T-helper 9 cell (primary cell): Measurements from ENCODE around the gene TMOD3.
"Not testable (repeated sequence)": the region's sequence is repeated elsewhere in the genome, so short reads cannot be mapped to it uniquely, and the experiment has no call there.

Experiments
- DNase-seq: peaks from one replicate; pipeline ENCODE4 v3.0.0-alpha.2; 2020
- total RNA-seq, 2 donors: gene quantifications; one replicate each; lab custom pipeline; 2026; lab: John Stamatoyannopoulos, UW

TMOD3 gene
- total RNA-seq: 127 to 147 reads per million in 2 donors

GRCh38 chr15:51829376-51830275 is at the start of gene TMOD3:
TSS of gene TMOD3 (plus strand) at chr15:51829653. CDS start at chr15:51862885, 33,232 bp downstream.
- DNase-seq: peak; percentile 89

- DNase-seq: no peak
These were observed 48.8 kb upstream of the TMOD3 start for GRCh38 chr15:51780636-51781035.

- no peak for DNase-seq
These were observed 47.9 kb upstream of the TMOD3 start for GRCh38 chr15:51781506-51781905.

- DNase-seq: no peak
These were observed 47.0 kb upstream of the TMOD3 start for GRCh38 chr15:51782357-51782896.

DNA sequence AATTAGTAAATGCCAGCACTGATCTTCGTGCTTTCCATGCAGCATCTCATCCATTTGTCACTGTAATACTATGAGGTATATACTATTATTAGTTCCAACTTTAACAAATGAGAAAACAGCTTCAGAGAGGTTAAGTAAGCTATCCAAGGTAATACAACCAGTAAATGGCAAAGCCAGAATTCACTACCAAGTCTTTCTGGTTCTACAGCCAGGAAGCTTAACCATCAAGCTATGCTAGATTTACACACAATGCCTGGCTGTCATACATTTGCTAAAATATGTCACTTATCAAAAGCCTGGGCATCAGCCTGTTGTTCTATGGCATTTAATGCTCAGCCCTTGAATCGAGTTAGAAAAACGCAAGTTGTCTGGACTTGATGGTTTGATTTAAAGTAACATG is 45.5 kb upstream of the TMOD3 start:
- no peak for DNase-seq

GRCh38 chr15:51787130-51787529 is 42.3 kb upstream of the TMOD3 start:
- not testable (repeated sequence) for DNase-seq

- DNase-seq: not testable (repeated sequence)
These were observed 37.0 kb upstream of the TMOD3 start for GRCh38 chr15:51792474-51792873.

- DNase-seq: no peak
These were observed 35.7 kb upstream of the TMOD3 start for GRCh38 chr15:51793521-51794305.

- DNase-seq: no peak
These were observed 32.5 kb upstream of the TMOD3 start for GRCh38 chr15:51796847-51797401.

DNA sequence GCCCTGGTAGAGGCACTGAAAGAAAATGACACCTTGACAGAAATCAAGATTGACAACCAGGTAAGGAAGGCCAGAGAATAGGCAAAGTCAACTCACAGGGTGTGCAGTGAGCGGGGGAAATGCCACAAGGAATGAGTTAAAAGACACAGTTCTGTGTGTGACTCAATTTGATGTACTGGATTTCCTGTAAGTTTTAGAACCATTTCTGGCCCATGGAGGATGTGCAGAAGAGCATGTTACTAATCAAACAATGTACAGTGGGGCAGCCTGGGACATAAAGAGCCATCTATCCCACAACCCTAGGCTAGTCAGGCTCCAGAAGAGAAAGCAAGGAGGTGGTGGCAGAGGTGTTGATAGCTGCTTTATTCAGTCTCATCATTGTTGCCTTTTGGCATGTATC is 31.2 kb upstream of the TMOD3 start:
- no peak for DNase-seq

GRCh38 chr15:51799282-51800252 is 29.9 kb upstream of the TMOD3 start:
- DNase-seq: no peak

GRCh38 chr15:51801391-51801835 is 28.0 kb upstream of the TMOD3 start:
- DNase-seq: no peak

DNA sequence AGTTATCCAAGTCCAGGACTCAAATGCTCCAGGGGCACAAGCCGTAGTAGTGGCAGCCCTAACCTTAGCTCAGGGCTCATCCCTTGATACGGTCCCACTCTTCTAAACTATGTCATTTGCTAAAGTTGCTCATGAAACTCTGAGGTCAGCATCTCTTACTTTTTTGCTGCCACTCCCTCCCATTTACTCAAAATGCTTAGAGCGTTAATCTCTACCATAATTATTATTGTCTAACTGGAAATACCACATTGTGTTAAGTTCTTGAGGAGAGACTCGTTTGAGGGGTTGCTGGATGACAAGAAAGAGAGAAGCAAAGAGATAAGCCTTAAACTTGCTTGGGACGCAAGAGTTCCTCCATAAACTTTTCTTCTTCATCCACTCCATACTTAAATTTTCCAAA is 26.9 kb upstream of the TMOD3 start:
- DNase-seq: no peak

DNA sequence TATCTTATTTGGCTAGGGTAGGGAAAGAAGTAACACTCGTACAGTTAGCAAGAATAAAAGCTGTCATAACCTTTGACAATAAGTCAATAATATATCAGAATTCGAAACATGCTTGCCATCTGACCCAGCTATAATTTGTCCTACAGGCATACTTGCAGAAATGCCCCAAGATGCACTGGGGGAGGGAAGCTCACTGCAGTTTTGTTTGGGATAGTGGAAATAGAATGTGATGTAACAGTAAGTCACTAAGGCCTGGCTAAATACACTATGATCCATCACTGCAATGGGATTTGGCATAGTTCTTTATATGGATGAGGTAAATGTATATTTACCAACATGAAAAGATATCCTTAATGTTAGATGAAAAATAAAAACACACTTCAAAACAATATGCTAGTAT is 25.5 kb upstream of the TMOD3 start:
- DNase-seq: no peak

GRCh38 chr15:51806123-51806522 is 23.3 kb upstream of the TMOD3 start:
- DNase-seq: no peak

DNA sequence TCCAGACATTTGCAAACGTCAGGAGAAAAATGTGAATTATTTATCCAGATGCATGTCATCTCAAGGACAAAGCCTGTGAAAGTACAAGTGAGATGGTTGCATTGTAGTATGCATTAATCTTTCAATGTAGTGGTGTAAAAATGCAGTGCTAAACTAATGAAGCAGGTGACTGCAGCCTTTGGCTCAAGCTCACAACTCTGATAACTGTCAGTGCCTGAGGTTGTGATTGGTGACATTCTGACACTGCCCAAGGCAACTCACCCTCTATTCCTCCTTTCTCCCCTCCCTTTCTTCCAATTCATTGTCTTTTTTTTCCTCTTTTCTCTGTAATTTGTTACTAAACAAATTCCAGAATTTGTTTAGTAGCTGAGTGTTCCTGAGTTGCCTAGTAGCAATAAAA is 20.0 kb upstream of the TMOD3 start:
- DNase-seq: no peak

DNA sequence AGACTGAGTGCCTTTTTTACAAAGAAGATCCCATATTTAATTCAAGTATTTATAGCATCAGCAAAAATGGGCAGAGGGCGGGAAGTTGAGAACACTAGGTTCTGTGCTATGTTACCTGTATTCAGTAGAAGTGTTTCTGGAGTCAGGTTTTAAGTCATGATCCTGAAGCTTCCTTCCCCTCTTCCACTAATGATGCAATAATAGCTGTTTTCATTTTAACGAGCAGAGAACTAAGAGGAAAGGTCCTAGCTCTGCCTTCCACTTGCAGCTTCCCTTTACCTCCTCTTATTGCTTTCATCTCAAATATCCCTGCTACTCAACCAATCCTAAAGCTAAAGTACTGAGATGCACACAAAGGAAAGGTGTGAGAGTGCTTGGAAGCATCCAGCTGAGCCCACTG is 16.9 kb upstream of the TMOD3 start:
- DNase-seq: no peak

DNA sequence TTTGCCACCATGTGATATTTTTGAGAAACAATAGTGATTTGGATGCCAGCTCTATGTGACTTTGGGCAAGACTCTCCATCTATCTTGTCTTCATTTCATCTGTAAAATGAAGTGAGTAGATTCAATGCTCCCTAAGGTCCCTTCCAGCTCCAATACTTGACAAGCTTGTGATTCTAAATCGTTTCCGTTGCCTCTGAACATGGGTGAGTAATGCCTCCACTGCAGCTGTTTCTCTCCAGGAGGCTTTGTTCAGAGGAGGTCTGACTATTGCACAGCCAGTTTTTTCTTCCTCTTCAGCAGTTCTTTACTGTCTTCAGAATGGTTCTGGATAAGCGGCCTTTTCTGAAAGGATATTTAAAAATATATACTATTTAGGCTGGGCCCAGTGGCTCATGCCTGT is 14.8 kb upstream of the TMOD3 start:
- DNase-seq: no peak

DNA sequence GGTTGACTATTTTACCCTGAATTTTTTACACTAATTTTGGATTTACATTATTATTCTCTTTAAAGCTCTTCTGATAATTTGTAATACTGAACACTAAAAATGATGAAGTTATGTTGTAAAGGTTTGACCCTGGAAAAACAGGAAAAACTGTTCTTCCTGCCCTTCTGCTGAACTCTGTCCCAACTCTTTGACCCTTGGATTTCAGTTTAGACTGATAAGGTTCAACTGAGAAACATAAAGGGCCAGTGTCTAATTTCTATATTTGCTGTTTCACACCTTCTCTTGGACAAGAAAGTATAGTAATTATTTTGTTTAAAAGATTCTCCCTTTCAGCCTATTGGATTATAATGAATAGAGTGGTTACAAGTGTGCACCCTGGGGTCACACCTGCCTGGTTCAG is 12.8 kb upstream of the TMOD3 start:
- no peak for DNase-seq

- no peak for DNase-seq
These were observed 11.3 kb upstream of the TMOD3 start for GRCh38 chr15:51818150-51818549.

DNA sequence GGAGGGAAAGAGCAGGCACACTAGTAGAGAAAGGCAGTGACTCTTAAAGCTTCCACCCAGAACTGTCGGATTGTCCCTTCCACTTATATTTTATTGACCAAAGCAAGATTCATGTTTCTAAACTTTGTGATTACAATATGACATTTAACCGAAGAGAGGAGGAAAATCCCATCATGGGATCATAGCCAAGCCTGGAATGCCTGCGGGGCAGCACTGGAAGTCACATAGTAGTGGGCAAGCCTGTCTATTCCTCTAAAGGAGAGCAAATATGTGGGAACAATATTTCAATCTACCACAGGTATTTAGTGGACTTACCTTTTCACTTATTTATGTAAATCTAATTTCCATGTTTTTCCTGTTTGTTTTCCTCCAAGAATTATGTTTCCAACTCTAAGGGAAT is 3.8 kb upstream of the TMOD3 start:
- no peak for DNase-seq
